Common myeloid progenitor, CD34-positive (primary cell): ENCODE measurements around the gene C10orf62.

Experiments used
- CTCF ChIA-PET: fragments of 350-600 bp; sonication (Branson Sonifier 250); formaldehyde crosslinking; loops from one replicate; lab custom pipeline; 2021; ENCODE audit warnings: antibody characterized with exemption; lab: Charles Lee
- POLR2A ChIA-PET: fragments of 350-600 bp; sonication (Branson Sonifier 250); formaldehyde crosslinking; loops from one replicate; lab custom pipeline; 2021; ENCODE audit warnings: antibody characterized with exemption; lab: Charles Lee
- DNase-seq, 3 donors: peaks; one replicate each; pipeline versions ENCODE4 v3.0.0 to v3.0.0-alpha.2; 2013
- H3K27ac ChIP-seq, 2 experiments: 1 replicate in 1 of 2; 2 replicates in 1 of 2; pipeline ENCODE4 v1.7.0; 2013; ENCODE audit warnings: inconsistent platforms in 2 of 2, low read length in 2 of 2, mild to moderate bottlenecking in 2 of 2, low read depth in 1 of 2, moderate library complexity in 1 of 2; ENCODE audit not compliant: severe bottlenecking in 2 of 2, insufficient read depth in 1 of 2, poor library complexity in 1 of 2
- H3K27me3 ChIP-seq, 5 experiments: replicated peaks in 2 of 5; 1 replicate in 3 of 5; 2 replicates in 2 of 5; pipeline versions ENCODE4 v1.6.1 to v1.7.0; 2013; ENCODE audit warnings: low read length in 4 of 5, mild to moderate bottlenecking in 2 of 5, moderate library complexity in 2 of 5, inconsistent platforms in 1 of 5; ENCODE audit not compliant: insufficient read depth in 5 of 5, control insufficient read depth in 4 of 5
- H3K36me3 ChIP-seq, 4 experiments: 1 replicate in 2 of 4; 2 replicates in 2 of 4; pipeline versions ENCODE4 v1.6.1 to v1.7.0; 2013; ENCODE audit warnings: low read length in 3 of 4, control low read depth in 1 of 4, mild to moderate bottlenecking in 1 of 4; ENCODE audit not compliant: control insufficient read depth in 4 of 4, insufficient read depth in 4 of 4
- H3K4me1 ChIP-seq, 4 experiments: 1 replicate in 3 of 4; 2 replicates in 1 of 4; pipeline versions ENCODE4 v1.6.1 to v1.7.1; 2013; ENCODE audit warnings: low read length in 3 of 4, mild to moderate bottlenecking in 3 of 4, control low read depth in 1 of 4, inconsistent platforms in 1 of 4, moderate library complexity in 1 of 4; ENCODE audit not compliant: control insufficient read depth in 4 of 4, insufficient read depth in 4 of 4; ENCODE audit errors: control extremely low read depth in 1 of 4
- H3K4me3 ChIP-seq, 7 experiments: 1 replicate in 4 of 7; 2 replicates in 3 of 7; pipeline versions ENCODE4 v1.5.1 to v1.7.0; 2013; ENCODE audit warnings: mild to moderate bottlenecking in 7 of 7, low read length in 6 of 7, moderate library complexity in 6 of 7, inconsistent platforms in 2 of 7, low read depth in 2 of 7, control low read depth in 1 of 7; ENCODE audit not compliant: insufficient read depth in 4 of 7, control insufficient read depth in 1 of 7; ENCODE audit errors: extremely low read depth in 1 of 7
- H3K9me3 ChIP-seq, 5 experiments: 1 replicate in 4 of 5; 2 replicates in 1 of 5; pipeline versions ENCODE4 v1.6.1 to v1.7.1; 2013; ENCODE audit warnings: low read length in 4 of 5, mild to moderate bottlenecking in 2 of 5, inconsistent platforms in 1 of 5, low read depth in 1 of 5, moderate library complexity in 1 of 5; ENCODE audit not compliant: control insufficient read depth in 4 of 5, insufficient read depth in 2 of 5; ENCODE audit errors: control extremely low read depth in 1 of 5
- WGBS: methylation state at CpG from one replicate; pipeline ENCODE4 v1.1.5; 2013; ENCODE audit not compliant: insufficient coverage; 5-methylcytosine and 5-hydroxymethylcytosine counted together

Gene C10orf62

GRCh38 chr10:97547962-97548361 lies 41.6 kb upstream of the C10orf62 start:
- ChIA-PET POLR2A (no interaction called here), CTCF (interaction anchor here (0.8 to 9.1 kb wide), 3 partner anchors 10 to 81 kb away, joined by 3 to 148 read pairs (median 4); partner anchors contain the start of gene ANKRD2)
- WGBS = 91% methylated on average over 4 of the region's 4 CpGs
- no peak overlapping the region for H3K27ac ChIP-seq
- DNase-seq = no peak
- peaks cover 0 to 19% (median 11%) of the 10 kb centered on the region in 4 experiments for H3K4me1 ChIP-seq
- no peaks in the 10 kb centered on the region for H3K27me3 ChIP-seq
- no peak overlapping the region for H3K4me3 ChIP-seq
- no peaks in the 10 kb centered on the region for H3K36me3 ChIP-seq
- H3K9me3 ChIP-seq = no peaks in the 10 kb centered on the region

GRCh38 chr10:97548828-97549455 lies 40.6 kb upstream of the C10orf62 start:
- Histone ChIP-seq H3K27me3 (no peaks in the 10 kb centered on the region), H3K4me1 (peaks cover 0 to 10% (median 2%) of the 10 kb centered on the region in 4 experiments), H3K36me3 (no peaks in the 10 kb centered on the region), H3K27ac (no peak overlapping the region), H3K4me3 (no peak overlapping the region), H3K9me3 (no peaks in the 10 kb centered on the region)
- ChIA-PET POLR2A (no interaction called here), CTCF (interaction anchor here (1.0 to 9.1 kb wide), 2 partner anchors 11 to 21 kb away, joined by 3 to 148 read pairs; no protein-coding TSS in a partner anchor)
- DNase-seq = no peak
- WGBS = 98% methylated on average over 11 of the region's 13 CpGs

GRCh38 chr10:97549587-97550322 lies 39.8 kb upstream of the C10orf62 start:
- 89% methylated on average over 12 of the region's 13 CpGs for WGBS
- ChIA-PET POLR2A (no interaction called here), CTCF (interaction anchor here (0.9 to 9.1 kb wide), 5 partner anchors 11 to 90 kb away, joined by 3 to 148 read pairs (median 3); no protein-coding TSS in a partner anchor)
- DNase-seq = no peak
- H3K27me3 ChIP-seq = no peaks in the 10 kb centered on the region
- no peak overlapping the region for H3K27ac ChIP-seq
- H3K9me3 ChIP-seq = peaks cover 0 to under 1% (median 0%) of the 10 kb centered on the region in 5 experiments
- H3K4me3 ChIP-seq = no peak overlapping the region
- no peaks in the 10 kb centered on the region for H3K36me3 ChIP-seq
- H3K4me1 ChIP-seq = peaks cover 0 to 10% (median under 1%) of the 10 kb centered on the region in 4 experiments

- POLR2A ChIA-PET = no interaction called here
- CTCF ChIA-PET = interaction anchor here (0.9 to 9.1 kb wide), 5 partner anchors 12 to 91 kb away, joined by 3 to 148 read pairs (median 3); no protein-coding TSS in a partner anchor
- no peaks in the 10 kb centered on the region for H3K27me3 ChIP-seq
- WGBS = 94% methylated on average over 6 of the region's 10 CpGs
- no peak overlapping the region for H3K27ac ChIP-seq
- DNase-seq = no peak
- H3K4me3 ChIP-seq = no peak overlapping the region
- peaks cover 0 to 8% (median under 1%) of the 10 kb centered on the region in 4 experiments for H3K4me1 ChIP-seq
- no peaks in the 10 kb centered on the region for H3K36me3 ChIP-seq
- peaks cover 0 to 8% (median 1%) of the 10 kb centered on the region in 5 experiments for H3K9me3 ChIP-seq
These were observed 39.0 kb upstream of the C10orf62 start for GRCh38 chr10:97550336-97551149.

- Histone ChIP-seq H3K9me3 (peaks cover 0 to 8% (median 1%) of the 10 kb centered on the region in 5 experiments), H3K27ac (no peak overlapping the region), H3K4me3 (no peak overlapping the region), H3K27me3 (no peaks in the 10 kb centered on the region), H3K36me3 (no peaks in the 10 kb centered on the region), H3K4me1 (peaks cover 0 to 7% (median under 1%) of the 10 kb centered on the region in 4 experiments)
- CTCF ChIA-PET = interaction anchor here (0.8 to 9.1 kb wide), 7 partner anchors 13 to 248 kb away, joined by 3 to 148 read pairs (median 12); partner anchors contain the start of gene ANKRD2
- WGBS = 100% methylated on average over 1 of the region's 6 CpGs
- POLR2A ChIA-PET = interaction anchor here (0.7 kb wide), 1 partner anchor 21 kb away, joined by 3 read pairs; the partner anchor contains the start of gene ANKRD2
- no peak for DNase-seq
These were observed 38.2 kb upstream of the C10orf62 start for GRCh38 chr10:97551271-97551670.

- ChIA-PET POLR2A (interaction anchor here (0.7 kb wide), 1 partner anchor 20 kb away, joined by 3 read pairs; no protein-coding TSS in a partner anchor), CTCF (interaction anchor here (0.7 to 9.1 kb wide), 15 partner anchors 13 to 92 kb away, joined by 3 to 148 read pairs (median 4); partner anchors contain the start of gene ANKRD2)
- H3K9me3 ChIP-seq = peaks cover 0 to 8% (median 1%) of the 10 kb centered on the region in 5 experiments
- H3K4me1 ChIP-seq = no peaks in the 10 kb centered on the region
- 37% methylated on average over 5 of the region's 6 CpGs for WGBS
- no peaks in the 10 kb centered on the region for H3K36me3 ChIP-seq
- no peak overlapping the region for H3K27ac ChIP-seq
- DNase-seq = peak; percentile 45 to 56 (median 50)
- H3K27me3 ChIP-seq = no peaks in the 10 kb centered on the region
- no peak overlapping the region for H3K4me3 ChIP-seq
These were observed 35.9 kb upstream of the C10orf62 start for GRCh38 chr10:97553575-97554031.
